Measurements from ENCODE around the gene SRPRB. TPM values are rescaled to one million over a fixed set of nuclear protein-coding genes. Genes with fewer than 3 reads are reported as not detected.

Gene SRPRB
- total RNA-seq, 1 experiment from 2014 or later = 43.4 TPM

- intact Hi-C loops (cut with micrococcal nuclease) = no loop called here
- H3K27me3 ChIP-seq (ENCODE audit: low read length) = no peaks in the 10 kb centered on the region
- DNase-seq = no peak
- no peaks in the 10 kb centered on the region for H3K79me2 ChIP-seq (ENCODE audit: low read length)
- H3K27ac ChIP-seq (ENCODE audit: low read length) = no peak overlapping the region
- TF ChIP-seq CTCF (conservative IDR thresholded peaks at IDR 0.05; ENCODE audit: low read depth, low read length) (no peak), EZH2 (IDR thresholded peaks at IDR 0.05; ENCODE audit: low read length, unreplicated experiment) (no peak), EZH2phosphoT487 (IDR thresholded peaks at IDR 0.05; ENCODE audit: borderline replicate concordance, low read length) (no peak)
- POLR2A ChIA-PET (ENCODE audit: unreplicated experiment) = no interaction called here
- no peaks in the 10 kb centered on the region for H4K20me1 ChIP-seq (ENCODE audit: low read length)
- H3K36me3 ChIP-seq (ENCODE audit: low read depth, low read length) = no peaks in the 10 kb centered on the region
- CTCF ChIA-PET = no interaction called here
- no peaks in the 10 kb centered on the region for H3F3A ChIP-seq (ENCODE audit: low read length, unreplicated experiment)
- H3K9me2 ChIP-seq (replicated peaks; ENCODE audit: low read length) = no peaks in the 10 kb centered on the region
- no peaks in the 10 kb centered on the region for H3K4me1 ChIP-seq (ENCODE audit: insufficient read depth, low read length)
- H2AFZ ChIP-seq (ENCODE audit: low read length) = no peak overlapping the region
- H3K4me2 ChIP-seq (ENCODE audit: low read length) = no peak overlapping the region
- BruUV-seq (replicated peaks) = no TSS peak
- no peak overlapping the region for H3K9ac ChIP-seq (ENCODE audit: low read length)
- H3K4me3 ChIP-seq (ENCODE audit: low read length) = no peak overlapping the region
- H3K9me3 ChIP-seq (ENCODE audit: low read length) = no peaks in the 10 kb centered on the region
- no peak for ATAC-seq
Observed at GRCh38 chr3:133851266-133851906, 45.8 kb downstream of the SRPRB start.

- H2AFZ ChIP-seq (ENCODE audit: low read length) = no peak overlapping the region
- H3K4me1 ChIP-seq (ENCODE audit: insufficient read depth, low read length) = no peaks in the 10 kb centered on the region
- ATAC-seq (no peak), DNase-seq (no peak)
- no peak overlapping the region for H3K4me2 ChIP-seq (ENCODE audit: low read length)
- TF ChIP-seq CTCF (conservative IDR thresholded peaks at IDR 0.05; ENCODE audit: low read depth, low read length) = no peak
- TF ChIP-seq EZH2phosphoT487 (IDR thresholded peaks at IDR 0.05; ENCODE audit: borderline replicate concordance, low read length) = no peak
- no peak for TF ChIP-seq EZH2 (IDR thresholded peaks at IDR 0.05; ENCODE audit: low read length, unreplicated experiment)
- H3K9ac ChIP-seq (ENCODE audit: low read length) = no peak overlapping the region
- no TSS peak for BruUV-seq (replicated peaks)
- no peaks in the 10 kb centered on the region for H3F3A ChIP-seq (ENCODE audit: low read length, unreplicated experiment)
- intact Hi-C loops (cut with micrococcal nuclease) = no loop called here
- no peak overlapping the region for H3K27ac ChIP-seq (ENCODE audit: low read length)
- H3K36me3 ChIP-seq (ENCODE audit: low read depth, low read length) = no peaks in the 10 kb centered on the region
- H3K9me2 ChIP-seq (replicated peaks; ENCODE audit: low read length) = no peaks in the 10 kb centered on the region
- no peak overlapping the region for H3K4me3 ChIP-seq (ENCODE audit: low read length)
- H3K27me3 ChIP-seq (ENCODE audit: low read length) = no peaks in the 10 kb centered on the region
- H3K9me3 ChIP-seq (ENCODE audit: low read length) = no peaks in the 10 kb centered on the region
- H3K79me2 ChIP-seq (ENCODE audit: low read length) = no peaks in the 10 kb centered on the region
- POLR2A ChIA-PET (ENCODE audit: unreplicated experiment) = no interaction called here
- CTCF ChIA-PET = no interaction called here
- no peaks in the 10 kb centered on the region for H4K20me1 ChIP-seq (ENCODE audit: low read length)
Observed at GRCh38 chr3:133851931-133852330, 46.3 kb downstream of the SRPRB start.

GRCh38 chr3:133853063-133853924, 47.7 kb downstream of the SRPRB start:
- Histone ChIP-seq H3K27ac (ENCODE audit: low read length) (no peak overlapping the region), H3K79me2 (ENCODE audit: low read length) (no peaks in the 10 kb centered on the region), H3K4me3 (ENCODE audit: low read length) (no peak overlapping the region), H3K9me3 (ENCODE audit: low read length) (no peaks in the 10 kb centered on the region), H4K20me1 (ENCODE audit: low read length) (no peaks in the 10 kb centered on the region), H3F3A (ENCODE audit: low read length, unreplicated experiment) (no peaks in the 10 kb centered on the region), H3K9ac (ENCODE audit: low read length) (no peak overlapping the region), H3K4me2 (ENCODE audit: low read length) (no peak overlapping the region), H3K27me3 (ENCODE audit: low read length) (no peaks in the 10 kb centered on the region), H3K9me2 (replicated peaks; ENCODE audit: low read length) (no peaks in the 10 kb centered on the region), H2AFZ (ENCODE audit: low read length) (no peak overlapping the region), H3K4me1 (ENCODE audit: insufficient read depth, low read length) (no peaks in the 10 kb centered on the region), H3K36me3 (ENCODE audit: low read depth, low read length) (no peaks in the 10 kb centered on the region)
- no TSS peak for BruUV-seq (replicated peaks)
- ChIA-PET CTCF (no interaction called here), POLR2A (ENCODE audit: unreplicated experiment) (no interaction called here)
- intact Hi-C loops (cut with micrococcal nuclease) = no loop called here
- TF ChIP-seq CTCF (conservative IDR thresholded peaks at IDR 0.05; ENCODE audit: low read depth, low read length) = no peak
- TF ChIP-seq EZH2 (IDR thresholded peaks at IDR 0.05; ENCODE audit: low read length, unreplicated experiment) = no peak
- no peak for TF ChIP-seq EZH2phosphoT487 (IDR thresholded peaks at IDR 0.05; ENCODE audit: borderline replicate concordance, low read length)
- ATAC-seq (no peak), DNase-seq (no peak)

All from PC-3 (cell line).